Kidney capillary endothelial cell (primary cell): Measurements from ENCODE around the gene MTHFD1L.

Experiments used
- DNase-seq: peaks from one replicate; pipeline ENCODE4 v3.0.0-alpha.2; 2018; ENCODE audit warnings: low spot score

The MTHFD1L gene

DNA sequence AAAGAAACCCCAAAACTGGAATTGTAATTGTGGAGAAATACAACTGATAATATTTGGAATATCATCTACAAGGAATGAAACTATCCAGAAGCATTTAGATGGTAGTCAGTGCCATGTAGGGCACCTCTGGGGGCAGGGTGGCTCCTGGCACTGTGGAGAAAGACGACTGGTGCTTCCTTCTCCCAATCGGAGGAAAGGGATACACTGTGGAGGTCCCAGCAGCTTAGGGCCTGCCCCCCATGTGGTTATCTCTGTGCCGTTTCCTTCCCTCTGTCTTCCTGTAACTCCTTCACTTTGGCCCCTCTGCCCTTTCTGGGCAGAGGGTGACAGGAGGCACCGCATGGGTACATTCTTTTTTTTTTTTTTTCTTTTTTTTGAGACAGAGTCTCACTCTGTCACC lies 178.4 kb downstream of the MTHFD1L start:
- no peak for DNase-seq

DNA sequence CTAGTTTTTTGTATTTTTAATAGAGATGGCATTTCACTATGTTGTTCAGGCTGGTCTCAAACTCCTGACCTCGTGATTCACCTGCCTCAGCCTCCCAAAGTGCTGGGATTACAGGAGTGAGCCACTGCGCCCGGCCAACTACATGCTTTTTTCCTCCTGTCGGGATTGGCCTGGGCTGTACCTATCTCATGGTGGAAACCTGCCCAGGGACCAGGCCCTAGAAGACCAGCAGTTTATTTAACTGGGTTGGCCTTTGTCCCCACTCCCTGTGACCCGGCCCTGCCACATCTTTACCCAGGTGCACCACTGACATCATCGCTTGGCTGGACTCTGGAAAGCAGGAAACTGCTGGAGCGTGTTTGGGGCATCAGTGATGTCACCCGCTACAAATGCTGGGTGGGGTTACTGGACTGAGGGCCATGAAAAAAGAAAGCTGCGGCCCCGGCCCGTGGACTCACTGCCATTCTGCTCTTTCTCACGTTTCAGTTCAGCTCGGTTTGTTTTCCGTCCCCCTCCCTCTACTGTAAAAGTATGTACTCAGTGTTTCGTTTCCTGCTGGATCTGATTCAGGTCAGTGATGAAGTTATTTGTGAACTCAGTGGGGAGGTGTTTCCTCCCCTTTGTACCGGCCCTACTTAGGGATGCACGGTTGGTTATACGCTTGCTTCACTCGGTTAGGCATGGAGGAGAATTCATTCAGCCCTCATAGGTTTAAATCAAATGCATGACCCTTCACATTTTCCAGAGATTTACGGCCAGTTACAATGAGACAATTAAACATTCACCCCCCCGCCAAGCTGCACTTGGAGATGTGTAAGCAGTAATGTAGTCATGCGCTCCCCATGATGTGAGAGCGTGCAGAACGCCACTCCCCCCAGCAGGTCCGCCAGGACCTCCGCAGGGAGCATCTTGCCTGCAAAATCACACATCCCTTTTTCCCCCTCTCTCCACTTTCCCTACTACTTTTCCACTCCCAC lies 179.3 kb downstream of the MTHFD1L start:
- peak; percentile 91 for DNase-seq

DNA sequence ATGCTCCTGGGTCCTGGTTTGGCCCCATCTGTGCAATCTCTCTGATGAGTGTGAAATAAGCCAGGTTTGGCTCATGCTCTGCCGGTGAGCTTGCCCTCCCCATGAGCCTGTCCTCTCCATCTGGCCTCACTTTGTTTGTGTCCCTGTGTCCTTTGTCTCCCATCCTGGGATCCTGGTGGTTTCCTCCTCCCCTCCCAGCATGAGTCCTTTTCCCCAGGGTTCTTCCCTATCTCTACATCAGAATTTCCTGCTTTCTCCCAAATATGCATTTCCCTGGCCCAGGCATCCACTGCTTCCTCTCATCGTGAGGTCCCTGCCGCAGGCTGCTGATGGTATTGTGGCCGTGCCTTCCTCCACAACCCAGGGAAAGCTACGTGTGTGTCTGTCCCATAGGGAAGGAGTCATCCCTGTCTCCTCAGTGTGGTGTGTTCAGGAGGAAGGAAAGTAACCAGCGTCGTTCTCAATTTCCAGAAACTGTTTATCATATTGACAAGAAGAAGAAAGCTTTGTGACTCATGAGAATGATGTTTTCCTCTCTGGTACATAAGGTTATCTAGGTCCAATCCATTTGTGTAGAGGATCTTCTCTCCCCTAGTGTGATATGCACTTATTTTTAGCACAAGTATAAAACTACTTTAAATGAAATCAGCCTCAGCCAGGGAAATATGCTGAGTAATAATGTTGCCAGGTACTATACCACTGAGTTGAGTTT lies 180.2 kb downstream of the MTHFD1L start:
- peak; percentile 97 for DNase-seq

DNA sequence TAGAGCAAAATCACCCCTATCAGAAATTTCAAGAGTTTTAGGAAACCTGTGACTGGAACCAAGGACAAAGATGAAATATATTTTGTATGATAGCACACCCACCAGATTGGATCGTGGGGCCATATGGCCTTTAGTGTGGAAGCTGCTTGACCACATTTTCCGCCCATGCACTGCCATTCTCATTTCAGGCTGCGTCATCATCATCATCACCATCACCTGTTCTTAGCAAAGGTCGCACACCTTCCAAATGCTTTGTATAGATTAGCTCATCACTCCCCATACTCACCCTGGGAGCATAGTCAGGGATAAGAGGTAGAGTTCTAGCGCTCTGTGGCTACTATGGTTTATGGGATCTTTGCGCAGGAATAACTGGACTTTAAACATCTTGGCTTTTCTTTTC lies 185.7 kb downstream of the MTHFD1L start:
- no peak for DNase-seq

DNA sequence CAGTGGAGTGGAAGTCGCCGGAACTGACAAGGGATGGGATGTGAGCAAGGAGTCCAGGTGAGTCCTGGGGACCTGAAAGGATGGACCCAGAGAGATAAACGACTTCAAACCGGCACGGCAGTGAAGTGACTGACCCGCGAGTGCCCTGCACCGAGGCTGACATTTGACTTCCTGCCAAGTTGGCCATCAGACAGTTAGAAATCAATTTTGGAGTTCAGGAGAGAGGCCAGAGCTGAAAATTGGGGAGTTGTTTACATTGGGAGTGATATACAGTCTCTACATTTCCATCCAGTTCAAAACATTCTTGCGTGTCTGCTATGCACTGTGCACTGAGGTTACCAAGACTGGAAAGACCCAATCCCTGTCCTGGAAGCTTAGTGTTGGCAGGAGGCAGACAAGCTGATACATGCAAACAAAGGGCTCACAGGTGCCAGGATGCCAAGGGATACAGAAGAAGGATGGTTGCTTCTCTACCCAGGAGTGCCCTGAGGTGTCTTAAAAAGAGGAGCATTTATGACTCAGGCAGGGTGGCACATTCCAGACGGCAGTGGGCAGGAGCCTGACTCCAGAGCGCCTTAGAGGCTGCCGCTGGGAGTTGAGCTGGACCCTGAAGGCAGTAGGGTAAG lies 186.6 kb downstream of the MTHFD1L start:
- DNase-seq, result no peak

DNA sequence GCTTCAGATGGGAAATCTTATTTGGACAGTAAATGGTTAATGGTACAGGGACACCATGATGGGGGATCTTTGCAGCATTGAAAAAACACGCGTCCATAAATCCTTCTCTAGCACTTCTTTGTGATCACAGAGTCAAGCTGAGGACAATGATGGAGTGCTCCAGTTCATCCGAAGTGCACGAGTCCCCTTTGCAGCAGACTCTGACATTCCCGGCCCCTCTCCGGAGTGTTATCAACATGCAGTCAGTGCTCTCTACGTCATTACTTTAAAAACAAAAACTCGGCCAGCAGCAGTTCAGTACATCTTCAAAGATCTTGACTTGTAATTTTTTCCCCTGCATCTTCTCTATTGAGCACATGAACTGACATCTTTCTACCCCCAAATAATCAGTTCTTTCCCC lies 188.8 kb downstream of the MTHFD1L start:
- no peak for DNase-seq

DNA sequence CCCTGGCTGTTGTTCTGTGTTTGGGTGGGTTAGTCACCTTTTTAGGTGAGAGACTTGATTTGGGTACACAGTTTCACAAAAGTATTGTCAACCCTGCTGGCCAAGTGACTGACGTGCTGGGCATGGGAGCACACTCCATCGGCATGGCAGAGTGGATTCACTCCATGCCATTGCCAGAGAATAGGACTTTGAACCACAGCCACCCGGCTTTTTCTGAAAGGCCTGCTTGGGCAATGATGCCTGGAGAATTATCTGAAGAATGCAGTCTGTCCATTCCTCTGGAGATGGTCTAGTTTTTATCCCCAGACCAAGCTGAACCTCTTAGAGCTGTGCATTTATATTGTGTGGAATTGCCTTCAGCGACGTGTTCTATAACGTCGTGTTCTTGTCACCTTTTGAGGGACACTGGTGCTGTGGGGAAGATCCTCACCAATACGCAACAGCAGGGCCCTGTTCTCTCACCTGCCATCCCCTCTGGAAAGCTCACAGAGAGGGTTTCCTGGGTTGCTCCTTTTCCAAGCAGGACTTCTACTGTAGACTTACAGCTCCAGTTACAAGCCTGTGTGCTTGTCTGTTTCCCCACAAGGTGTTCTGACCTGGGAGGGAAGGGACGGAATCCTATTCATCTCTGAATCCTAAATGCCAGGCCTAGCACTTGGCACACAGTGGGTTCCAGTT lies 190.9 kb downstream of the MTHFD1L start:
- DNase-seq, result no peak

DNA sequence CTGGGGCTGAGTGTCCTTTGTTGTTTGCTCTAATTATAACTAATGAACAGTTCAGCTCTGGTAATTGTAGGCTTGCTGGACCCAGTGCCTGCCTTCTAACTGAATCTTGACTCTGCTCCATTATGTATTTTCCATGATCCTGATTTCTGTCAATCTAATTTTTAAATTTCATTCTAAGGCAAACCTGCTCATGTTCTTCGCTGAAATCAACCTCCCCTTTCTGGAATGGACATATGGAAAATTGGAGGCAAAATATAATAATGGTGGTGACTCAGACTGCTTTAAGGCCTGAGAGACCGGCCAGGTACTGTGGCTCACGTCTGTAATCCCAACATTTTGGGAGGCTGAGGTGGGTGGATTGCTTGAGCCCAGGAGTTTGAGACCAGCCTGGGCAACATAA lies 191.6 kb downstream of the MTHFD1L start:
- DNase-seq, result no peak

DNA sequence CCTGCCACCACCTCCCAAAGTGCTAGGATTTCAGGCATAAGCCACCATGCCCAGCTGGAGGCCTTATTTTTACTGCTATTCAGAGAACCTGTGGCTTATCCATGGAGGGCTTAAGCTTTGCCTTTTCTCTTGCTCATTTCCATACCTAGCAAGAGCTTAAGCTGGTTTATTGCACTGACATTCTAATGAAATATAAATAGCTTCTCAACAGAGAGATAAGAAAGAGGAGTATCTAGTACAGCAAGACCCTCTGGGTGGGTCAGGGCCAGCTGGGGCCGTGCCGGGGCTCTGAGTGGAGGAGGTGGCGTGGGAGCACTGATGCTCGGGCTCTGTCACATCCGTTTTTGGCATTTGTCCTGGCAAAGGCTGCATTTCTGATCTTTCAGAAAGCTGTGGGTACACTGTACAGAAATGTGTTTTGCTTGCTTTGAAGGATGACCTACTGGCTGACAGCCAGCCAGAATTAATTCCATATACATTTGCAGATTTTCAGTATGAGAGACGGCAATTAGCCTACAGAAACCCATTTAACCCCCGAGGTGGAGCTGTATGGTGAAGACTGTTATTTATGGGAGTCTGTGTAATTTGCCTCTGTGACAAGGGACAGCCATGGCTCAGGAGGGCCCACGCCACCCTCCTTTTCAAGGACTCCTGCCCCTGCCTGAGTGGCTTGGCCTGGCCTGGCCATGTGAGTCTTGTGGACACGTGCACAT lies 192.7 kb downstream of the MTHFD1L start:
- no peak for DNase-seq

DNA sequence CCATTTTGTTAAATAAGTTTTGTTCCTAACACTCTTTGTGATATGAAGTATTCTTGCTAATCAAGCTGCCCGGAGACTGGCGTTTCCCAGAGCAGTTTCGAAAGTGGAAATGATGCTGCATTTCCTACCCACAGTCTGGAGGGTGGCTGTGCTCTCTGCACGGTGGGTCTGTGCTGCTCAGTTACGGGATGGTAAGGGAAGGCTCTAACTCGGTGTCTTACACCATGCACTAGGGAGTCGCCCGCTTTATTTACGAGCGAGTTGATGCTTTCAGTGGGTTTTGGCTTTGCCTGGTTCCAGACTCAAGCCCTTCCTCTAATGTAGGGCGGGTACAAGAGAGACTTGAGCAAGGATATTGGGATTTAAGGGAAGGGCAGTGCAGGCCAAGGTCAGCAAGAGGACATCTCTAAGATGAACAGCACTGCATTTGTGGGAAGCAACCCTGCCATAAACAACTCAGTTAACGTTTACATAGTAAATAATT lies 194.2 kb downstream of the MTHFD1L start:
- DNase-seq, result peak; percentile 63

DNA sequence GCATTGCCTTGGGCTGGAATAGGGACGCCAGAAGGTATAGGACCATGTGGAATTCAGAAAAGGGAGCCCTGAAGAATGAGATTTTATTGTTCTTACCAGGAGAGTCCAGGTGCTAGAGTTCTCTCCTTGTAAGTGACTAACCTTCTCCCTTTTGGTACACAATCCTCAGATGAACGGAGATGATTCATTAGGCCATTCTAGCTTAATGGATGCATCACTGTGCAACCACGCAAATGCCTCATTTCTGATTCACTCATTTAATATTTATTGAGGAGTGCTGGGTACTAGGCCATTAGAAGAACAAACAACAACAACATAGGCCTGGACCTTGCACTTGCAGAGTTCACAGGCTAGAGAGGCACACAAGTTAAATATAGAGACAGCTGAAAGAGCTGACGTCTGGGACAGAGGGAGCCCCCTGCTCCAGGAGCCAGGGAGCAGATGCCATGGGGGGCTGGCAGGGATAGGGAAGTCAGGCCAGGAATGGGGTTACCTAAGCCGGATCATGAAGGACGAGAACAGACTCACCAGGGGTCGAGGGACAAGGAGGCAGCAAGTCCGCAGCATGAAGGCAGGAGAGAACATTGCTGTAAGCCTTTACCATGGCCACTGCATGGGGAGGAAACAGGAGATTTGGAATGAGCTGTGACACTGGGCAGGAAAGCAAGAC lies 194.7 kb downstream of the MTHFD1L start:
- DNase-seq, result peak; percentile 98

DNA sequence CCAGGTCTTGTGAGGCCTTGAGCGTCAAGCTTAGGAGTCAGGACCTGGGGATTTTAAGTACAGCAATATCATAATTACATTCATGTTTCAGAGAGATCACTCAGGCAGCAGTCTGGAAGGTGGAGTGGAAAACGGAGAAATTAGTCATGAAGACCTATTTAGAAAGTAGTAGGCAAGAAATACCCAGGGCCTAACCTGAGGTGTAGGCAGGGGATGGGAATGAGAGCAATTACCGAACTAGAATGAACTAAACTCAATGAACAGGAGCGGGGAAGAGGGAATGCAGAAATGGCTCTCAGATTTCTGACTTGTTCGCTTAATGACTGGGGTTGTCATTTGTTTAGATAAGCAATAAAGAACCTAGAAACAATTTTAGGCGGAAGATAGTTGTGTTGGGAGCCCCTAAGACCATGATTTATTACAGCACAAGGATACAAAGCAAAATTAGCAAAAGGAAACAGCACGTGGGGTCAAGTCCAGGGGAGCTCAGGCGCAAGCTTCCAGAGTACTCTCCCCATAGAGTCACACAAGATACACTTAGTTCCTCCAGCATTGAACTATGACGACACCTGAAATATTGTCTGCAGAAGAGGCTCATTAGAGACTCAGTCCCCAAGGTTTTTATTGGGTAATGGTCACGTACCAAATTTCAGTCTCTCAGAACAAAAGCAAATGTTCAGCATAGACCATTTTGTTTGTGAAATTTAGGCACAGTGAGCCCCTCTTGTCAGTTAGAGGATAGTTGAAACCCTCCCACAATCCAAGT lies 195.4 kb downstream of the MTHFD1L start:
- no peak for DNase-seq

DNA sequence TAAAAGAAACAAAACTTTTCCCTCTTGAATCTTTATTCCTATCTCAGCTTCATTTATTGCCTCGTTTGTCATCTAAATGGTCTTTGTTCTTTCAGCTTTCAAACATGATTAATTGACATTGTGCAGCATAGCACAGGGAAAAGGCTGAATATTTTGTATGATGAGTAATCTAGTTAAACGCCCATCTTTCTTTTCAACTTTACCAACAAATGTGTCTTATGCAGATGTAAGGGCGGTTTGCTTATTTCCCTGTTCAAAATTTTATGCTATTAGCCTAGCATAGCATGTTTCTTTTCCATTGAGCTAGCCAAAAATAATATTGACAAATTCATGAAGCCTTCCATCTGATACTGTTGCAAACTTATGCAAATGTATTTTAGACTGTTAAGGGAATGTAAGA lies 197.8 kb downstream of the MTHFD1L start:
- peak; percentile 75 for DNase-seq

DNA sequence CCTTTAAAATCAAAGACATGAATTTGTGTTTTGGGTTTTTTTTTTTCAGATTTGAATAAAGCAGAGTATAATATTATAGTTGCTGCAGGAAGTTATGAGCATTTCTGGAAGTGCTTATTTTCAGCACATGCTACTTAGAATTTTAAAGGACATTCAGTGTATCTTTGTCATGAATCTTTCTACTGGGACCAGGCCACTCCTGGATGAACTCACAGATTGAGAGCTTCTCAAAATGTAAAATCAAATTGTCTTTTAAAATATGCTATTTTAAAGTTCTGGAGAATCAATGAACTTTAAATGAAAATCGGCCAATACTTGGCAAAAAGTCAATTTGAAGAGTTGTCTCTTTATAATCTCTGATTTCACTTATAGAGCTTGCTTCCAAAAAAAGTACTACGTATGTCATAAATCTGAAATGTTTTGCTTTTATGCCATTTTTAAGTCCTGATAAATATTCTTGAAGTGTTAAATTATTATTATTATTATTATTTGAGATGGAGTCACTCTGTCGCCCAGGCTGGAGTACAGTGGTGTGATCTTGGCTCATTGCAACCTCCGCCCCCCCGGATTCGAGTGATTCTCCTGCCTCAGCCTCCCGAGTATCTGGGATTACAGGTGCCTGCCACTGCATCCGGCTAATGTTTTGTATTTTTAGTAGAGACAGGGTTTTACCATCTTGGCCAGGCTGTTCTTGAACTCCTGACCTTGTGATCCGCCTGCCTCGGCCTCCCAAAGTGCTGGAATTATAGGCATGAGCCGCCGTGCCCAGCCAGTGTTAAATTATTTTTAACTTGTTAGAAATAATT lies 198.5 kb downstream of the MTHFD1L start:
- DNase-seq, result no peak

DNA sequence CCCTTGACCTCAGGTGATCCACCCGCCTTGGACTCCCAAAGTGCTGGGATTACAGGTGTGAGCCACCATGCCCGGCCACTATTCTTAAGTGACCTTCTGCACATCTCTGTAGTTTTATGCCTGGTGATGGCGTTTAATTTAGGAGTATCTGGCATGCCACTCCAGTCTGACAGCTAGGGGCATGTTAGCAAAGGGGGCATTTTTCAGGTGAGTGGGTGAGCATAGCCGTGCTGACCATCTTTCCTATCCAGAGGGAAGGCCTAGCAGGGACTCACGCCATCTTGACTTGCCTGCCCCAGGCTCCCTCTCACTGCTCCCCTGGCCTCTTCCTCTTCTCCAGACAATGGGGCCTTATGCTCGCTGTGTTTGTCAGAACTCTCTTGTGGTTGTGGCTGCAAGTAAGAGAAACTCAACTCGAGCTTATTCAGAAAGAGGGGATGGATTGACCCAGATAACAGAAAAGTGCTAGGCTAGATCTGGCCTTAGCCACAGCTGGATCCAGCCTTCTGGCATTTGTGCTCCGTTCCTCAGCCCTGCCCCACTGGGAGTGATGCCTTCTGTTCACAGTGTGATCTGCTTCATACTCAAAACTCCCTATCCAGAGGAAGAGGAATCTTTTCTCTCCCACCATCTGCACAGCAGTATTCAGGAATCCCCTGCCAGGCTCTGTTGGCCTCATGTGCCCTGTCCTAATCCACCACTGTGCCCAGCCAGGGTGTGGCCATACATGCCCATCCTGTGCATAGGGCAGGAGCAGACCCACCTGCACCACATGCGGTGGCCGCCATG lies 199.7 kb downstream of the MTHFD1L start:
- DNase-seq, result no peak

DNA sequence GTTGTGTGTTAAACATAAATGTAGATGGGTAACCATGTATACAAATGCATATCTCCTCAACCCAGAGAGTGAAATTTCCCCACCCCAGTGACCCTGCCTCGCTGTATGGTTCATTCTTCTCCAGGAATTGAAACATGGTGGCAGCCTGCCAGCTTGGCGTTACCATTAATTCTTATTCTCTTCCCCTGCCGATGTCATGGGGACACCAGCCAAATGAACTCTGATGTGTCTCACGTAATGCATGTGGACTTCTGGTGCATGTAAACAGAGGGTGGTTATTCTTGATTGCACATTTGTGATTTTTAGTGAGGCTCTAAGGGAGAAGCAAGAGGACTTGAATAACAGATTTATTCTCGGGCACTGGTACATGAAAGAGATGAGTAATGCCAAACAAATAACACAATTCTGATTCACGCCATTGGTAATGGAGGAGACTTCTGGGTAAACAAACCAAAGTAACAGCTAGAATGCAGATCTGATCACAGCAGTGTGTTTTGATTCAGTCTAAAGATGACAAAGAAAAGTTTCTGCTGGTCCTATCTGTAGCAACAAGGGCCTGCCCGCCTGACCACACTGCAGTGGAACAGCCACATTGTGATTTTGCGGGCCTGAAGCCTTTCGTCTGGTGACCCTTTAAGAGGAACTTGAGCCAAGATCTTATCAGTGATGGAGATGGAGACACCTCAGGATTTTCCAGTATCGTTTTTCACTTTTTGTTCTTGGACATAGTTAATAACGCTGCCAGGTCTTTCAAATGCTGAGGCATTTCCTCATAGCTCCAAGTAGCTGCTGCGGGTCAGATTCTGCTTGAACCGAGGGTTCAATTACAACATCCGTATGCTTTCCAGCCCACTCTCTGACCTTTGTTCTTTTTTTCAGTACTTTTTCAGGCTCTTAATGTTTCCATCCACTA lies 202.4 kb downstream of the MTHFD1L start:
- peak; percentile 81 for DNase-seq

DNA sequence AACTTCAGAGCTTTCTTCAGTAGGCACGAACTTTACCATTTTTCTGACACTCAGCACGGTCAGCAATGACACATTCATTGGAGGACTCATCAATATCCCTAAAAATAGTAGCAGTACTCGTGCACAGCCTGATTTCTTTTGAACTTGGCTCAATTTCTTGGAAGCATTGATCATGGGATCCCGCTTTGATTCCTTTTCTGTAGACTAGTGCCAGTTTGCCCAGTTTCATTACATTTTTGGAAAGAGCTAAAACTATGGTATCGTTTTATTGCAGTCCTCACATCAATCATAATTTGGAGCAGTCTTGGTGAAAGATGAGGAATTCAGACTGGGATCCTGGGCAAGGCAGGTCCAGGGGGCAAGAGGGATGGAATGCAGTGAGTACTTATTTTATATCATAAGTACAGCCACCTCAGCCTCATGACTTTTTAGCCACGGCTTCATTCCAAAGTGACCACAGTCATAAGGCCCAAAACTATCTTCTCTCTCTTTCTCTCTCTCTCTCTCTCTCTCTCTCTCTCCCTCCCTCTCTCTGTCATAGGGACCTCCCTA lies 203.3 kb downstream of the MTHFD1L start:
- DNase-seq, result no peak
